Endothelial cell of umbilical vein (primary cell): ENCODE data around the gene PINK1. TPM values are rescaled to one million over a fixed set of nuclear protein-coding genes. Genes with fewer than 3 reads are reported as not detected.

Experiments
- BruUV-seq: library from RNA; stranded (reverse); fragments of 400-500 nt; replicated peaks from 2 replicates; lab custom pipeline; 2021; lab: Mats Ljungman, UMichigan
- CTCF ChIA-PET: fragments of 300-600, 350-600 bp; sonication (Branson Sonifier 250); formaldehyde crosslinking; loops from one replicate; lab custom pipeline; 2021; ENCODE audit warnings: antibody characterized with exemption, inconsistent platforms; lab: Charles Lee
- POLR2A ChIA-PET: fragments of 300-600, 350-600 bp; sonication (Branson Sonifier 250); formaldehyde crosslinking; loops from one replicate; lab custom pipeline; 2021; ENCODE audit warnings: antibody characterized with exemption, inconsistent platforms; lab: Charles Lee
- DNase-seq: peaks from one replicate; pipeline ENCODE4 v3.0.0-alpha.2; 2011; ENCODE audit warnings: low read depth, low spot score
- FAIRE-seq: peaks from 2 replicates; lab custom pipeline; 2011; peaks lifted over from hg19 to GRCh38; lab: Jason Lieb, UNC
- H2AFZ ChIP-seq: 2 replicates; pipeline ENCODE4 v1.6.0; 2012; ENCODE audit warnings: low read depth, low read length, control low read depth, inconsistent platforms
- H3K27ac ChIP-seq: 2 replicates; pipeline ENCODE4 v1.5.1; 2011; ENCODE audit warnings: low read depth, mild to moderate bottlenecking, control low read depth, low read length, moderate library complexity; ENCODE audit not compliant: insufficient read depth
- H3K27me3 ChIP-seq, 2 experiments: 2 replicates each; pipeline versions ENCODE4 v1.6.0 to v1.6.1; 2011; ENCODE audit warnings: low read length in 2 of 2, mixed read lengths in 1 of 2; ENCODE audit not compliant: control insufficient read depth in 2 of 2, insufficient read depth in 2 of 2
- H3K36me3 ChIP-seq, 2 experiments: 2 replicates in 1 of 2; 3 replicates in 1 of 2; pipeline ENCODE4 v1.5.1; 2011; ENCODE audit warnings: low read length in 2 of 2, mild to moderate bottlenecking in 1 of 2, moderate library complexity in 1 of 2; ENCODE audit not compliant: control insufficient read depth in 2 of 2, insufficient read depth in 2 of 2; ENCODE audit errors: extremely low read depth in 1 of 2
- H3K4me1 ChIP-seq: 3 replicates; pipeline ENCODE4 v1.5.1; 2011; ENCODE audit warnings: mild to moderate bottlenecking, low read length; ENCODE audit not compliant: control insufficient read depth, insufficient read depth; ENCODE audit errors: extremely low read depth
- H3K4me2 ChIP-seq: 2 replicates; pipeline ENCODE4 v1.6.1; 2011; ENCODE audit warnings: low read length, control low read depth, mixed read lengths; ENCODE audit not compliant: insufficient read depth
- H3K4me3 ChIP-seq, 3 experiments: fragments of 200-600 bp in 1 of 3; sonication (generic), shearing (Covaris generic) in 1 of 3; replicated peaks in 1 of 3; 2 replicates each; pipeline ENCODE4 v1.5.1; 2011 to 2016; ENCODE audit warnings: control low read depth in 3 of 3, low read length in 3 of 3, mild to moderate bottlenecking in 2 of 3, inconsistent platforms in 1 of 3, low read depth in 1 of 3, moderate library complexity in 1 of 3; ENCODE audit not compliant: insufficient read depth in 1 of 3
- H3K79me2 ChIP-seq: 2 replicates; pipeline ENCODE4 v1.6.0; 2012; ENCODE audit warnings: low read length, inconsistent platforms; ENCODE audit not compliant: control insufficient read depth, insufficient read depth
- H3K9ac ChIP-seq: replicated peaks from 2 replicates; pipeline ENCODE3; 2011; ENCODE audit warnings: low read length, control low read depth; ENCODE audit not compliant: insufficient read depth; ENCODE audit errors: extremely low read depth
- H3K9me1 ChIP-seq: replicated peaks from 3 replicates; pipeline ENCODE4 v1.6.0; 2011; ENCODE audit warnings: mild to moderate bottlenecking, low read length; ENCODE audit not compliant: control insufficient read depth, insufficient read depth; ENCODE audit errors: extremely low read depth
- H3K9me3 ChIP-seq: replicated peaks from 2 replicates; pipeline ENCODE4 v1.5.1; 2012; ENCODE audit warnings: low read length, inconsistent platforms; ENCODE audit not compliant: control insufficient read depth, insufficient read depth
- H4K20me1 ChIP-seq: replicated peaks from 2 replicates; pipeline ENCODE3; 2011; ENCODE audit warnings: mild to moderate bottlenecking, low read length; ENCODE audit not compliant: control insufficient read depth, insufficient read depth; ENCODE audit errors: extremely low read depth
- EZH2 ChIP-seq: IDR thresholded peaks from 2 replicates; pipeline ENCODE4 v1.6.1; 2012; ENCODE audit warnings: borderline replicate concordance, low read depth, mild to moderate bottlenecking, moderate library complexity, low read length, inconsistent platforms; ENCODE audit not compliant: severe bottlenecking
- GATA2 ChIP-seq: IDR thresholded peaks from 2 replicates; pipeline ENCODE4 v1.7.0; 2011; ENCODE audit warnings: low read depth, mild to moderate bottlenecking, moderate library complexity, mixed read lengths, low read length; ENCODE audit not compliant: insufficient read length, insufficient read depth
- JUN ChIP-seq: IDR thresholded peaks from 2 replicates; pipeline ENCODE4 v1.6.1; 2011; ENCODE audit warnings: borderline replicate concordance, low read depth; ENCODE audit not compliant: insufficient read length, insufficient read depth
- MYC ChIP-seq: IDR thresholded peaks from one replicate; pipeline ENCODE4 v1.6.1; 2011; ENCODE audit warnings: mild to moderate bottlenecking, low read depth, low read length
- POLR2A ChIP-seq: IDR thresholded peaks from 2 replicates; pipeline ENCODE4 v1.6.1; 2012; ENCODE audit warnings: low read depth, mild to moderate bottlenecking, control low read depth, low read length
- POLR2AphosphoS5 ChIP-seq: IDR thresholded peaks from 2 replicates; pipeline ENCODE4 v1.6.1; 2012; ENCODE audit warnings: low read depth, mild to moderate bottlenecking, control low read depth, low read length, moderate library complexity; ENCODE audit not compliant: insufficient read depth
- dilution Hi-C: fragments of 300-500 bp; cut with MboI; formaldehyde crosslinking; loops from one replicate; pipeline ENCODE4 v1.15.0; 2019; ENCODE audit warnings: low sequenced_read_pairs; ENCODE audit not compliant: extremely low pct_ligation_motif_present
- intact Hi-C: fragments of 100-400 bp; cut with micrococcal nuclease; formaldehyde crosslinking; loops from one replicate; pipeline ENCODE4 v1.10.0; 2022
- polyA plus RNA-seq, 4 experiments: library from polyadenylated mRNA; depleted of rRNA in 3 of 4; stranded (reverse) in 3 of 4; unstranded in 1 of 4; fragments of >200 nt; gene quantifications; 2 replicates each; pipeline versions ENCODE4 v1.2.1 to v1.2.3, GENCODE V29; 2011 to 2012; ENCODE audit warnings: missing spikeins in 1 of 4
- total RNA-seq: library from RNA; stranded (reverse); gene quantifications from 2 replicates; pipeline ENCODE4 v1.2.3, GENCODE V29; 2021
- TF ChIP-seq, protein P1 (sequence below), 2 donors: IDR thresholded peaks; 1 replicate in 1 of 2; 2 replicates in 1 of 2; pipeline ENCODE4 v1.5.1; 2011; ENCODE audit warnings: low read length in 2 of 2, mild to moderate bottlenecking in 2 of 2, moderate library complexity in 2 of 2, control low read depth in 1 of 2, inconsistent platforms in 1 of 2, low read depth in 1 of 2; ENCODE audit not compliant: insufficient read depth in 1 of 2; ENCODE audit errors: extremely low read depth in 1 of 2
- TF ChIP-seq, protein P2 (sequence below): IDR thresholded peaks from 2 replicates; pipeline ENCODE4 v1.6.1; 2011; ENCODE audit not compliant: insufficient read depth, insufficient read length

The PINK1 gene
- total and polyA plus RNA-seq, 2 donors (not counting 3 experiments of a cell fraction or from before 2014, with no cell fraction given), result 27.3 to 27.9 TPM

DNA sequence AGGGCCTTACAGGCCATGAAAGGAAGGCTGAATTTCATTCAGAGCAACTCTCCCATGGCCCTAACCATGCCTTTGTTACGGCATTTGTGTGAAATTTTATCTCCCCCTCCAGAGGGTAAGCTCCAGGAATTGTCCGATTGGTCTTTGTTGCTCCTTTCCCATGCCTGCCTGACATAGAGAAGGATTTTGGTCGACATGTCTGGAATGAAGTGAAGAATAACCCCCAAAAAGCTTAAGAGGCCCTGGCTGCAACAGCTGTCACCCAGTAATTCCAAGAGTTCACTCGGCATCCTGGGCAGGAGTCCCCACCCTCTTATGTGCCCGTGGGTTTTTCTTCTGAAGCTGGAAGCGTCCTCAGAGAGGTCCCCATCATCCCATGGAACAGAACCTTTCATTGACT is 23.7 kb upstream of the PINK1 start:
- ChIA-PET POLR2A (no interaction called here), CTCF (interaction anchor here (0.7 to 0.9 kb wide), 2 partner anchors 20 to 33 kb away, joined by 3 read pairs; no protein-coding TSS in a partner anchor)
- H3K4me3 ChIP-seq, result no peak overlapping the region
- H3K9me1 ChIP-seq, result no peaks in the 10 kb centered on the region
- DNase-seq (no peak), FAIRE-seq (no peak)
- H4K20me1 ChIP-seq, result no peaks in the 10 kb centered on the region
- H2AFZ ChIP-seq, result no peak overlapping the region
- no peaks in the 10 kb centered on the region for H3K9me3 ChIP-seq
- H3K79me2 ChIP-seq, result no peaks in the 10 kb centered on the region
- H3K27ac ChIP-seq, result no peak overlapping the region
- TF ChIP-seq, protein P1, sequence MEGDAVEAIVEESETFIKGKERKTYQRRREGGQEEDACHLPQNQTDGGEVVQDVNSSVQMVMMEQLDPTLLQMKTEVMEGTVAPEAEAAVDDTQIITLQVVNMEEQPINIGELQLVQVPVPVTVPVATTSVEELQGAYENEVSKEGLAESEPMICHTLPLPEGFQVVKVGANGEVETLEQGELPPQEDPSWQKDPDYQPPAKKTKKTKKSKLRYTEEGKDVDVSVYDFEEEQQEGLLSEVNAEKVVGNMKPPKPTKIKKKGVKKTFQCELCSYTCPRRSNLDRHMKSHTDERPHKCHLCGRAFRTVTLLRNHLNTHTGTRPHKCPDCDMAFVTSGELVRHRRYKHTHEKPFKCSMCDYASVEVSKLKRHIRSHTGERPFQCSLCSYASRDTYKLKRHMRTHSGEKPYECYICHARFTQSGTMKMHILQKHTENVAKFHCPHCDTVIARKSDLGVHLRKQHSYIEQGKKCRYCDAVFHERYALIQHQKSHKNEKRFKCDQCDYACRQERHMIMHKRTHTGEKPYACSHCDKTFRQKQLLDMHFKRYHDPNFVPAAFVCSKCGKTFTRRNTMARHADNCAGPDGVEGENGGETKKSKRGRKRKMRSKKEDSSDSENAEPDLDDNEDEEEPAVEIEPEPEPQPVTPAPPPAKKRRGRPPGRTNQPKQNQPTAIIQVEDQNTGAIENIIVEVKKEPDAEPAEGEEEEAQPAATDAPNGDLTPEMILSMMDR (IDR thresholded peaks at IDR 0.05; ENCODE audit: extremely low read depth in 1 of 2, insufficient read depth in 1 of 2, low read depth in 1 of 2, low read length in 2 of 2), result no peak
- intact Hi-C loops (no loop called here), dilution Hi-C loops (no loop called here)
- peaks cover 0 to 2% of the 10 kb centered on the region in 2 experiments for H3K27me3 ChIP-seq
- no peak overlapping the region for H3K9ac ChIP-seq
- no peaks in the 10 kb centered on the region for H3K4me1 ChIP-seq
- no peaks in the 10 kb centered on the region for H3K36me3 ChIP-seq
- H3K4me2 ChIP-seq, result no peak overlapping the region
- no TSS peak for BruUV-seq

DNA sequence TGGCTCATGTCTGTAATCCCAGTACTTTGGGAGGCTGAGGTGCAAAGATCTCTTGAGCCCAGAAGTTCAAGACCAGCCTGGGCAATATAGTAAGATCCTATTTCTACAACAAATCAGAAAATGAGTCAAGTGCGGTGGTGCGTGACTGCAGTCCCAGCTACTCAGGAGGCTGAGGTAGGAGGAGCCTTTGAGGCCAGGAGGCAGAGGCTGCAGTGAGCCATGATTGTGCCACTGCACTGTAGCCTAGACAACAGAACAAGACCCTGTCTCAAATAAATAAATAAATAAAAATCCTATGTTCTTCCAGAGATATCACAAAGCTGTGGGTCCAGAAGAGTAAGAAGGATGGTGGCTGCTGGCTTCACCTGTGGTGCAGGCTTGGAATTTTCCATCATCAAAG is 22.3 kb upstream of the PINK1 start:
- intact Hi-C loops (no loop called here), dilution Hi-C loops (no loop called here)
- DNase-seq (no peak), FAIRE-seq (no peak)
- Histone ChIP-seq H2AFZ (no peak overlapping the region), H4K20me1 (no peaks in the 10 kb centered on the region), H3K9ac (no peak overlapping the region), H3K79me2 (no peaks in the 10 kb centered on the region), H3K9me3 (no peaks in the 10 kb centered on the region), H3K4me1 (no peaks in the 10 kb centered on the region), H3K4me3 (no peak overlapping the region), H3K4me2 (no peak overlapping the region), H3K27ac (no peak overlapping the region), H3K9me1 (no peaks in the 10 kb centered on the region), H3K27me3 (peaks cover 0 to 2% of the 10 kb centered on the region in 2 experiments), H3K36me3 (no peaks in the 10 kb centered on the region)
- ChIA-PET POLR2A (no interaction called here), CTCF (interaction anchor here (1.2 kb wide), 1 partner anchor 36 kb away, joined by 4 read pairs; no protein-coding TSS in a partner anchor)
- no TSS peak for BruUV-seq
- TF ChIP-seq MYC (no peak), EZH2 (no peak), POLR2A (no peak), JUN (no peak), GATA2 (no peak), POLR2AphosphoS5 (no peak)
- TF ChIP-seq, protein P1 (IDR thresholded peaks at IDR 0.05; ENCODE audit: extremely low read depth in 1 of 2, insufficient read depth in 1 of 2, low read depth in 1 of 2, low read length in 2 of 2), result no peak
- TF ChIP-seq, protein P2, sequence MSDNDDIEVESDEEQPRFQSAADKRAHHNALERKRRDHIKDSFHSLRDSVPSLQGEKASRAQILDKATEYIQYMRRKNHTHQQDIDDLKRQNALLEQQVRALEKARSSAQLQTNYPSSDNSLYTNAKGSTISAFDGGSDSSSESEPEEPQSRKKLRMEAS, result no peak
